SK-N-SH (cell line): ENCODE results near the gene CDH18.

ENCODE experiments used
- ELF1 ChIP-seq: IDR thresholded peaks from 2 replicates; pipeline ENCODE4 v1.4.0; 2012
- EP300 ChIP-seq, 2 experiments: IDR thresholded peaks; 2 replicates each; pipeline versions ENCODE4 v1.4.0 to v1.6.1; 2012; ENCODE audit warnings: borderline replicate concordance in 1 of 2, low read depth in 1 of 2, low read length in 1 of 2
- POLR2AphosphoS5 ChIP-seq: IDR thresholded peaks from 2 replicates; pipeline ENCODE4 v1.6.1; 2012; ENCODE audit warnings: low read depth, low read length
- TCF12 ChIP-seq: IDR thresholded peaks from 2 replicates; pipeline ENCODE4 v1.4.0; 2012
- TEAD4 ChIP-seq: IDR thresholded peaks from 2 replicates; pipeline ENCODE4 v1.4.0; 2012; ENCODE audit warnings: mild to moderate bottlenecking, borderline replicate concordance; ENCODE audit not compliant: insufficient read depth
- TF ChIP-seq, protein P1 (sequence below): fragments of 200-600 bp; sonication (generic); IDR thresholded peaks from 2 replicates; pipeline ENCODE4 v1.6.1; 2017; ENCODE audit warnings: antibody characterized with exemption, mild to moderate bottlenecking, moderate library complexity
- TF ChIP-seq, protein P2 (sequence below): IDR thresholded peaks from 2 replicates; pipeline ENCODE4 v1.4.0; 2012; ENCODE audit warnings: low read depth
- TF ChIP-seq, protein P3 (sequence below): IDR thresholded peaks from 2 replicates; pipeline ENCODE4 v1.4.0; 2012; ENCODE audit warnings: low read depth, borderline replicate concordance

DNA sequence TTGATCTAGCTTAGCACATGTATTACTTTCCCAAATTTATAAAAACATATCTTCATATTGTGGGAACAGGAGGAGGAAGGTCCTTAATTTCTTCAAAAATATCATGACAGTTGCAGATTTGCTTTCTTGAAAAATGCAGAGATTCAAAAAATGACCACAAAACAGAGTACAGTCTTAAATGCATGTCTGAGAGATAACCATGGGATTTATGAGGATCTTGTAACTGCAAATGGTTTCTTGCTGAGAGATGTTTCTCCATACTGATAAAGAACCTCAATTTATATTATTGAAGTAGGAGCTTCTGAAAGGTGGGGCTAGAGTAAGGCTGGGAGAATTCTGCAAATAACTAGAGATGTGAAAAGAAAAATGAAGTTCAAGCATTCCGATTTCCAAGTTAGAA is 83.2 kb downstream of the CDH18 start:
- TF ChIP-seq, protein P1, sequence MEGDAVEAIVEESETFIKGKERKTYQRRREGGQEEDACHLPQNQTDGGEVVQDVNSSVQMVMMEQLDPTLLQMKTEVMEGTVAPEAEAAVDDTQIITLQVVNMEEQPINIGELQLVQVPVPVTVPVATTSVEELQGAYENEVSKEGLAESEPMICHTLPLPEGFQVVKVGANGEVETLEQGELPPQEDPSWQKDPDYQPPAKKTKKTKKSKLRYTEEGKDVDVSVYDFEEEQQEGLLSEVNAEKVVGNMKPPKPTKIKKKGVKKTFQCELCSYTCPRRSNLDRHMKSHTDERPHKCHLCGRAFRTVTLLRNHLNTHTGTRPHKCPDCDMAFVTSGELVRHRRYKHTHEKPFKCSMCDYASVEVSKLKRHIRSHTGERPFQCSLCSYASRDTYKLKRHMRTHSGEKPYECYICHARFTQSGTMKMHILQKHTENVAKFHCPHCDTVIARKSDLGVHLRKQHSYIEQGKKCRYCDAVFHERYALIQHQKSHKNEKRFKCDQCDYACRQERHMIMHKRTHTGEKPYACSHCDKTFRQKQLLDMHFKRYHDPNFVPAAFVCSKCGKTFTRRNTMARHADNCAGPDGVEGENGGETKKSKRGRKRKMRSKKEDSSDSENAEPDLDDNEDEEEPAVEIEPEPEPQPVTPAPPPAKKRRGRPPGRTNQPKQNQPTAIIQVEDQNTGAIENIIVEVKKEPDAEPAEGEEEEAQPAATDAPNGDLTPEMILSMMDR, result no peak
- no peak for TF ChIP-seq TEAD4
- TF ChIP-seq, protein P2, sequence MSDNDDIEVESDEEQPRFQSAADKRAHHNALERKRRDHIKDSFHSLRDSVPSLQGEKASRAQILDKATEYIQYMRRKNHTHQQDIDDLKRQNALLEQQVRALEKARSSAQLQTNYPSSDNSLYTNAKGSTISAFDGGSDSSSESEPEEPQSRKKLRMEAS, result no peak
- TF ChIP-seq TCF12, result no peak
- TF ChIP-seq EP300 (IDR thresholded peaks at IDR 0.05; ENCODE audit: borderline replicate concordance in 1 of 2, low read depth in 1 of 2, low read length in 1 of 2), result no peak
- TF ChIP-seq ELF1, result no peak
- TF ChIP-seq, protein P3, sequence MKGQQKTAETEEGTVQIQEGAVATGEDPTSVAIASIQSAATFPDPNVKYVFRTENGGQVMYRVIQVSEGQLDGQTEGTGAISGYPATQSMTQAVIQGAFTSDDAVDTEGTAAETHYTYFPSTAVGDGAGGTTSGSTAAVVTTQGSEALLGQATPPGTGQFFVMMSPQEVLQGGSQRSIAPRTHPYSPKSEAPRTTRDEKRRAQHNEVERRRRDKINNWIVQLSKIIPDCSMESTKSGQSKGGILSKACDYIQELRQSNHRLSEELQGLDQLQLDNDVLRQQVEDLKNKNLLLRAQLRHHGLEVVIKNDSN, result no peak
- no peak for TF ChIP-seq POLR2AphosphoS5
